Activated CD8-positive, alpha-beta memory T cell treated with anti-CD3 and anti-CD28 coated beads for 48 hours (primary cell): Measurements from ENCODE around the gene TAF1D.
"Not testable (repeated sequence)": the region's sequence is repeated elsewhere in the genome, so short reads cannot be mapped to it uniquely, and the experiment has no call there.

ENCODE experiments used
- DNase-seq, 3 experiments: peaks; one replicate each; pipeline ENCODE4 v3.0.0-alpha.2; 2020; ENCODE audit warnings: low read depth in 2 of 3, low spot score in 2 of 3

TAF1D gene

GRCh38 chr11:93751001-93751400 lies 9.7 kb upstream of the TAF1D start:
- DNase-seq = no peak

DNA sequence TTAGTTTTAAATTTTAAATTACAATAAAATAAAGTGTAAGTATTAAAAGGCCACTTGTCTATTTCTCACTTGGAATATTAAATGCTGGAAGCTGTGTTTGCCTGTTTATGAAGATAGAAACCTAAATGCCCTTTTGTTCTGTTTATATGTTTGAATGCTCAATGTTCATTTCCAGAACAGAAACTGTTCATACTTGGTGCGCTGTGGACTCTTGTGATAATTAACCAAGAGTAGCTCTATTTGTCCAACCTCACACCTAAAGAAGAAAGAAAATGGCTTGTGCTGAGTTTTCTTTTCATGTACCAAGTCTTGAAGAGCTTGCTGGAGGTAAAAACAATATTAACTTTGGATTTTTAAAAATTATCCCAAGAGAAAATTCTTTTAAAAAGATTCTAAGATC lies 5.8 kb upstream of the TAF1D start:
- DNase-seq = no peak

DNA sequence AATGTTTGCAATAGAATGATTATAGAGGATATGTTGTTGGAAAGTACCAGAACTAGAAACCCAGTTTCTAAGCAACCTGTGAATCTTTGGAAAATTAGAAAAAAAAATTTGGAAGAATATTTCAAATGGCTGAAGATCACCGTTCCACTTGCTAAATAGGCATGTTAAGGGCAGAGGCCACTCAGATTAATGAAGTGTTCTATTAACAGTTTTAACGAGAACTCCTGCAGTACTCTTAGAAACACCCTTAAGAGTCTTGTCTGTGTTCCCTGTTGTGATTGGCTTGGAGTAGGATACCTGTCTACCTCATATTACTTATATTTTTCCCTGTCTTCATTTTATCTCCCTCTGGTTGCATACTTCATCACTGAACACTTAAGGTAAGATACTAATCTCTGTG lies 4.8 kb upstream of the TAF1D start:
- DNase-seq = no peak

DNA sequence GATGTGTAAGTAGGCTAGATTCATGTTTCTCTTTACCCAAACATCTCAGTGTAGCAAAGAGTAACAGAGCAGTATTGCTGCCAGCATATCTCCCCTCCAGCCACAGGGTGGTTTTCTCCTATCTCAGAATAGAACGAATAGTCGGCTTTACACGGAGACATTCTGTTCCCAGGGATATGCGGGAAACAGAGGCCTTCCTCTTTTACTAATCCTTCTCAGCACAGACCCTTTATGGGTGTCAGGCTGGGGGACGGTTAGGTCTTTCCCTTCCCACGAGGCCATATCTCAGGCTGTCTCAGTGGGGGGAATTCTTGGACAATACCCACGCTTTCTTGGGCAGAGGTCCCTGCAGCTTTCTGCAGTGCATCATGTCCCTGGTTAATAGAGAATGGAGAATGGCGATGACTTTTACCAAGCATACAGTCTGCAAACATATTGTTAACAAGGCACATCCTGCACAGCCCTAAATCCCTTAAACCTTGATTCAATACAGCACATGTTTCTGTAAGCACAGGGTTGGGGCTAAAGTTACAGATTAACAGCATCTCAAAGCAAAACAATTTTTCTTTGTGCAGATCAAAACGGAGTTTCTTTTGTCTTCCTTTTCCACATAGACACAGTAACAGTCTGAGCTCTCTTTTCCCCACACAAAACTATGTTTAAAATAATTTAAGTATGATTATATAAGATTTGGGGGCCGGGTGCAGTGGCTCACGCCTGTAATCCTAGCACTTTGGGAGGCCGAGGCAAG lies 3.9 kb upstream of the TAF1D start:
- not testable (repeated sequence) for DNase-seq

GRCh38 chr11:93744669-93745004 lies 3.3 kb upstream of the TAF1D start:
- DNase-seq = no peak

- DNase-seq = no peak
Observed at GRCh38 chr11:93743291-93743690, 2.0 kb upstream of the TAF1D start.

- DNase-seq = no peak
Observed at GRCh38 chr11:93741882-93742226, 559 bp upstream of the TAF1D start.

- no peak for DNase-seq
Observed at GRCh38 chr11:93740730-93741093, 583 bp downstream of the TAF1D start.

GRCh38 chr11:93740031-93740729 lies 1.1 kb downstream of the TAF1D start:
- peak in 1 of 3 experiments; percentile 18 for DNase-seq

DNA sequence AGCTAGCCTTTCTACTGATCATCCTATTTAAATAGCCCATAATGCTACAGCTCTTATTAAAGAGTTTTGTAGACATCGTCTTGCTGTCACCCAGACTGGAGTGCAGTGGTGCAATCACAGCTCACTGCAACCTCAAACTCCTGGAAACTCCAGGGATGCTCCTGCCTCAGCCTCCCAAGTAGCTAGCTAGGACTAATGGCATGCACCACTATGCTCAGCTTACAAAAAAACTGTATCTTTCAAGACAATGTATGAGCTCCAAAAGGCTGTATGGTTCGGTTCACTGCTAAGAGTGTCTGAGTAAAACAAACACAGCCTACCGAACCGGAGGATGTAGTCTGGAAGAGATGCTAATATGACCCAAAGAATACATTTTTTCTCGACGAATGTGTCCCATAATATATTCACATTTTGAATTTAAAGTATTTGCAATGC lies 2.6 kb downstream of the TAF1D start:
- DNase-seq = no peak

DNA sequence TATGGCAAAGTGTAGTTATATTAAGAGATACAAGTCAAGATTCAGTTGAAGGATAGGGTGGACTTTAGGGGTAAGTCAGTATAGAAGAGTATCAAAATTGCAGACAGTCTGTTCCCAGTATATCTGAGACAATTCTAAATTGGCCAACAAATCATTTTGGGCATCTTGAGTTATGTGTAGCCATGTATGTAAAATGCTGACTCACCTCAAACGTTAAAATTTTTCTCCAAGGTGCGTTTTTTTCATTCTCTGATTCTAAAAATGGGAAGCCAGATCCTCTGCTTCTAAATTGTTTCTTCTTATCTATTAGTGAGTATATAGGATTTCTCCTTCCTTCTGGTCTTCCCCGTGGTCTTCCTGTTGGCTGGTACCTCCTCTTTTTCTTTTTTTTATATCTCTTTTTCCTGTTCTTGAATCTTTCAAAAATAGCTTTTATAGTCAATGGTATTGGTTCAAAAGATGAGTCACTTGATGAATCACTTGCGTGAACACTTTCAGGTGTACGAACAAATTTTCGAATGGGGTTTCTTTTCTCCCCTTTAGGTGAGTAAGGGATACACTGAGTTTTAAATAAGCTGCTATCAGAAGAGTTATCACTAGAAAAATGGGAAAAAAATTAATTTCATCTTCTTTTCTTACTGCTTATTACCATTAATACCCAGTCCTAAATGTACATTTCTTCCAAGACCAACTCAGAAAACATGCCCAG lies 3.2 kb downstream of the TAF1D start:
- no peak for DNase-seq

DNA sequence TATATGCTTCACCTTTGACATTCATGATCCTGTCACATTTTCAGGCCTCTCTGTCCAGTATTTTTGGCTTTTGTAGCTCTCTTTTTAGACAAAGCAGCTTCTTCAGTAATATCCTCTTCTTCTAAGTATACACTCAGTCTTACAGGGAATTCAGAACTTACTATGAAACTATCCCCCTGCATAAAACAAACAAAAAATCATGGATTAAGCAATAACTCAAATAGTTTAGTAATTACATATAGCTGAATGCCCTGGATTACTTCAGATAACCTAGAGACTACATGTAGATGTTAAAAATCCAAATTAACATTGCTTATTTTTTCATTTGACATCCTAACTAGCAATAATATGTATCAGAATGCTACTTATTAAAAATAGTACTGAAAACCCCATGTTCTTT lies 5.2 kb downstream of the TAF1D start:
- DNase-seq = no peak

- DNase-seq = no peak
Observed at GRCh38 chr11:93735627-93736026, 5.7 kb downstream of the TAF1D start.

GRCh38 chr11:93734427-93735222 lies 6.7 kb downstream of the TAF1D start:
- DNase-seq = no peak

GRCh38 chr11:93733474-93733873 lies 7.8 kb downstream of the TAF1D start:
- no peak for DNase-seq

- no peak for DNase-seq
Observed at GRCh38 chr11:93732237-93732892, 8.9 kb downstream of the TAF1D start.

GRCh38 chr11:93730108-93731107 lies 10.9 kb downstream of the TAF1D start:
- no peak for DNase-seq

- no peak for DNase-seq
Observed at GRCh38 chr11:93729129-93729616, 12.1 kb downstream of the TAF1D start.

- no peak for DNase-seq
Observed at GRCh38 chr11:93728792-93729128, 12.5 kb downstream of the TAF1D start.
